SHP77 (cell line): Measurements from ENCODE around the gene PPP2R2B.

Experiments
- DNase-seq, 2 experiments: peaks; one replicate each; lab custom pipeline; 2025; lab: John Stamatoyannopoulos, UW

PPP2R2B gene

GRCh38 chr5:146779211-146779869, 99.2 kb downstream of the PPP2R2B start:
- DNase-seq = no peak

GRCh38 chr5:146778795-146779194, 99.8 kb downstream of the PPP2R2B start:
- no peak for DNase-seq

GRCh38 chr5:146778261-146778660, 100.3 kb downstream of the PPP2R2B start:
- DNase-seq = no peak

- DNase-seq = no peak
These were observed 105.6 kb downstream of the PPP2R2B start for GRCh38 chr5:146772881-146773466.

- DNase-seq = no peak
These were observed 107.6 kb downstream of the PPP2R2B start for GRCh38 chr5:146770980-146771379.

- no peak for DNase-seq
These were observed 108.0 kb downstream of the PPP2R2B start for GRCh38 chr5:146770546-146770945.

- no peak for DNase-seq
These were observed 111.0 kb downstream of the PPP2R2B start for GRCh38 chr5:146767534-146767933.

- DNase-seq = no peak
These were observed 112.5 kb downstream of the PPP2R2B start for GRCh38 chr5:146766013-146766412.

- no peak for DNase-seq
These were observed 113.3 kb downstream of the PPP2R2B start for GRCh38 chr5:146765089-146765832.

- DNase-seq = no peak
These were observed 115.7 kb downstream of the PPP2R2B start for GRCh38 chr5:146762830-146763229.

GRCh38 chr5:146761811-146762210, 116.7 kb downstream of the PPP2R2B start:
- no peak for DNase-seq

GRCh38 chr5:146758938-146759337, 119.6 kb downstream of the PPP2R2B start:
- no peak for DNase-seq

- no peak for DNase-seq
These were observed 120.5 kb downstream of the PPP2R2B start for GRCh38 chr5:146758076-146758475.

GRCh38 chr5:146756546-146756945, 122.0 kb downstream of the PPP2R2B start:
- no peak for DNase-seq

GRCh38 chr5:146755793-146756192, 122.8 kb downstream of the PPP2R2B start:
- DNase-seq = no peak

GRCh38 chr5:146754621-146755020, 123.9 kb downstream of the PPP2R2B start:
- no peak for DNase-seq

GRCh38 chr5:146753641-146754040, 124.9 kb downstream of the PPP2R2B start:
- no peak for DNase-seq

GRCh38 chr5:146751781-146752401, 126.7 kb downstream of the PPP2R2B start:
- DNase-seq = no peak

GRCh38 chr5:146751054-146751453, 127.5 kb downstream of the PPP2R2B start:
- peak; percentile 15 to 17 for DNase-seq

- no peak for DNase-seq
These were observed 130.0 kb downstream of the PPP2R2B start for GRCh38 chr5:146748533-146748932.

GRCh38 chr5:146745931-146746577, 132.5 kb downstream of the PPP2R2B start:
- DNase-seq = no peak

GRCh38 chr5:146744068-146744745, 134.3 kb downstream of the PPP2R2B start:
- no peak for DNase-seq
